ENCODE results near the gene TNFRSF6B. TPM values are rescaled to one million over a fixed set of nuclear protein-coding genes. Genes with fewer than 3 reads are reported as not detected.

TNFRSF6B gene
- total and polyA plus RNA-seq, 4 donors, result 1.6 to 195 (median 32.7) TPM

- Histone ChIP-seq H3K4me3 (no peak overlapping the region), H3K4me1 (ENCODE audit: control insufficient read depth in 5 of 5, insufficient read depth in 5 of 5, low read length in 5 of 5) (peaks cover 0 to 36% (median 0%) of the 10 kb centered on the region in 5 donors), H3K27me3 (ENCODE audit: control insufficient read depth in 3 of 3, insufficient read depth in 3 of 3, low read length in 2 of 3) (no peaks in the 10 kb centered on the region), H3K9me3 (ENCODE audit: control insufficient read depth in 4 of 4, insufficient read depth in 3 of 4, low read length in 3 of 4) (no peaks in the 10 kb centered on the region), H3K36me3 (ENCODE audit: control insufficient read depth in 4 of 4, insufficient read depth in 4 of 4, low read length in 4 of 4) (peaks cover 0 to 32% (median 5%) of the 10 kb centered on the region in 4 donors), H3K9ac (ENCODE audit: insufficient read depth in 1 of 2, low read length in 2 of 2) (no peak overlapping the region), H3K27ac (ENCODE audit: low read depth in 1 of 2, low read length in 1 of 2) (no peak overlapping the region)
- no peak for TF ChIP-seq CTCF (IDR thresholded peaks at IDR 0.05; ENCODE audit: control extremely low read depth, extremely low read depth)
- ATAC-seq (ENCODE audit: insufficient read depth, low FRiP score) (no peak), DNase-seq (no peak)
- WGBS, 2 donors, result 95% methylated on average over 37 of the region's 37 CpGs
Observed at GRCh38 chr20:63694584-63695423, 1.6 kb upstream of the TNFRSF6B start.

- peak overlapping the region in 1 of 2 donors; percentile 39 for H3K27ac ChIP-seq (ENCODE audit: low read depth in 1 of 2, low read length in 1 of 2)
- TF ChIP-seq CTCF (IDR thresholded peaks at IDR 0.05; ENCODE audit: control extremely low read depth, extremely low read depth), result no peak
- H3K27me3 ChIP-seq (ENCODE audit: control insufficient read depth in 3 of 3, insufficient read depth in 3 of 3, low read length in 2 of 3), result no peaks in the 10 kb centered on the region
- 80 to 83% methylated on average over 25 of the region's 25 CpGs for WGBS, 2 donors
- DNase-seq (no peak), ATAC-seq (ENCODE audit: insufficient read depth, low FRiP score) (no peak)
- H3K9ac ChIP-seq (ENCODE audit: insufficient read depth in 1 of 2, low read length in 2 of 2), result no peak overlapping the region
- H3K4me3 ChIP-seq, result no peak overlapping the region
- H3K4me1 ChIP-seq (ENCODE audit: control insufficient read depth in 5 of 5, insufficient read depth in 5 of 5, low read length in 5 of 5), result peaks cover 0 to 38% (median 0%) of the 10 kb centered on the region in 5 donors
- no peaks in the 10 kb centered on the region for H3K9me3 ChIP-seq (ENCODE audit: control insufficient read depth in 4 of 4, insufficient read depth in 3 of 4, low read length in 3 of 4)
- H3K36me3 ChIP-seq (ENCODE audit: control insufficient read depth in 4 of 4, insufficient read depth in 4 of 4, low read length in 4 of 4), result peaks cover 0 to 34% (median 5%) of the 10 kb centered on the region in 4 donors
Observed at GRCh38 chr20:63695424-63696305, 787 bp upstream of the TNFRSF6B start.

DNA sequence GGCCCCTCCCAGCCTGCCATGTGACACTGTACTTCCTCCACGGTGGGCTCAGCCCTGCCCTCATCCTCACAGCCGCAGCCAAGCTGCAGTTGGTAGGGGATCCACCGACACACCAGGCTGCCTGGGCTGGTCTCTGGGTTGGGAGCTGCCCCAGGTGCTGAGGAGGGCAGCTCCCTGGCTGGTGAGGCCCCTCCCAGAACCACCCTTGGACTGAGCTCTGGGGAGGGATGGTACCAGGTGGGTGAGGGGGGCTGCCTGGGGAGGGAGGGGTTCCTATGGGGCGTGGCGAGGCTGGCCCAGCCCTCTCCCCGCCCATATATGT is 185 bp upstream of the TNFRSF6B start:
- peaks cover 0 to 35% (median 0%) of the 10 kb centered on the region in 5 donors for H3K4me1 ChIP-seq (ENCODE audit: control insufficient read depth in 5 of 5, insufficient read depth in 5 of 5, low read length in 5 of 5)
- H3K27me3 ChIP-seq (ENCODE audit: control insufficient read depth in 3 of 3, insufficient read depth in 3 of 3, low read length in 2 of 3), result no peaks in the 10 kb centered on the region
- H3K9ac ChIP-seq (ENCODE audit: insufficient read depth in 1 of 2, low read length in 2 of 2), result no peak overlapping the region
- no peak for TF ChIP-seq CTCF (IDR thresholded peaks at IDR 0.05; ENCODE audit: control extremely low read depth, extremely low read depth)
- peaks cover 0 to 34% (median 5%) of the 10 kb centered on the region in 4 donors for H3K36me3 ChIP-seq (ENCODE audit: control insufficient read depth in 4 of 4, insufficient read depth in 4 of 4, low read length in 4 of 4)
- H3K27ac ChIP-seq (ENCODE audit: low read depth in 1 of 2, low read length in 1 of 2), result peak overlapping the region in 1 of 2 donors; percentile 39
- WGBS, 2 donors, result 16 to 21% methylated on average over 6 of the region's 6 CpGs
- no peak for ATAC-seq (ENCODE audit: insufficient read depth, low FRiP score)
- H3K9me3 ChIP-seq (ENCODE audit: control insufficient read depth in 4 of 4, insufficient read depth in 3 of 4, low read length in 3 of 4), result no peaks in the 10 kb centered on the region
- H3K4me3 ChIP-seq, result peak overlapping the region; percentile 58
- no peak for DNase-seq
